GM12878 (cell line): ENCODE data around the gene PRRT1. TPM values are rescaled to one million over a fixed set of nuclear protein-coding genes. Genes with fewer than 3 reads are reported as not detected.

ENCODE experiments used
- ATAC-seq: fragments of 200-7000 bp; cut with Tn5 transposase; 3 replicates; pipeline ENCODE4 v1.9.1; 2020; ENCODE audit warnings: mild to moderate bottlenecking, moderate library complexity
- BruUV-seq: library from RNA; stranded (reverse); fragments of 400-500 nt; replicated peaks from 2 replicates; lab custom pipeline; 2021; lab: Mats Ljungman, UMichigan
- CTCF ChIA-PET: fragments of 300-600 bp; sonication (Branson Sonifier 250); formaldehyde crosslinking; extraction: SDS; loops from one replicate; lab custom pipeline; 2021; ENCODE audit warnings: inconsistent platforms; lab: Yijun Ruan, JAX
- POLR2A ChIA-PET: fragments of 350-600 bp; formaldehyde crosslinking; extraction: SDS; loops from one replicate; lab custom pipeline; 2021; ENCODE audit warnings: inconsistent platforms; lab: Charles Lee
- RAD21 ChIA-PET: fragments of 300-600 bp; sonication (Branson Sonifier 250); formaldehyde crosslinking; loops from one replicate; lab custom pipeline; 2023; ENCODE audit warnings: antibody characterized with exemption; ENCODE audit not compliant: unreplicated experiment; lab: Charles Lee
- SMC1A ChIA-PET: fragments of 300-600 bp; sonication (Branson Sonifier 250); formaldehyde crosslinking; loops from one replicate; lab custom pipeline; 2023; ENCODE audit not compliant: unreplicated experiment, uncharacterized antibody; lab: Charles Lee
- DNase-seq: peaks from one replicate; pipeline ENCODE4 v3.0.0-alpha.2; 2011; ENCODE audit warnings: low read depth, low spot score
- FAIRE-seq: peaks from 3 replicates; lab custom pipeline; 2011; peaks lifted over from hg19 to GRCh38; lab: Jason Lieb, UNC
- H2AFZ ChIP-seq: 2 replicates; pipeline ENCODE4 v1.6.0; 2011; ENCODE audit warnings: low read depth, low read length, control low read depth; ENCODE audit not compliant: control insufficient read depth
- H3K27ac ChIP-seq: 2 replicates; pipeline ENCODE4 v1.5.1; 2011; ENCODE audit warnings: control low read depth; ENCODE audit not compliant: control insufficient read depth, insufficient read depth
- H3K27me3 ChIP-seq, 2 experiments: replicated peaks in 1 of 2; 2 replicates each; pipeline versions ENCODE4 v1.6.0 to v1.6.1; 2011; ENCODE audit warnings: low read length in 1 of 2; ENCODE audit not compliant: control insufficient read depth in 2 of 2, insufficient read depth in 2 of 2
- H3K36me3 ChIP-seq, 2 experiments: 2 replicates each; pipeline ENCODE4 v1.5.1; 2011; ENCODE audit warnings: low read length in 1 of 2; ENCODE audit not compliant: control insufficient read depth in 2 of 2, insufficient read depth in 2 of 2
- H3K4me1 ChIP-seq: 2 replicates; pipeline ENCODE4 v1.6.1; 2011; ENCODE audit warnings: mild to moderate bottlenecking, low read length, moderate library complexity, mixed read lengths; ENCODE audit not compliant: control insufficient read depth, insufficient read depth
- H3K4me2 ChIP-seq: 2 replicates; pipeline ENCODE4 v1.6.0; 2011; ENCODE audit warnings: control low read depth; ENCODE audit not compliant: control insufficient read depth, insufficient read depth
- H3K4me3 ChIP-seq: fragments of 200-600 bp; sonication (generic); 2 replicates; pipeline ENCODE4 v1.5.1; 2016
- H3K79me2 ChIP-seq: 2 replicates; pipeline ENCODE4 v1.6.0; 2011; ENCODE audit warnings: low read length; ENCODE audit not compliant: control insufficient read depth, insufficient read depth
- H3K9ac ChIP-seq: 2 replicates; pipeline ENCODE4 v1.8.0; 2011; ENCODE audit warnings: low read length, control low read depth, mixed read lengths; ENCODE audit not compliant: control insufficient read depth, insufficient read depth
- H3K9me3 ChIP-seq: replicated peaks from 3 replicates; pipeline ENCODE4 v1.5.1; 2011; ENCODE audit warnings: mild to moderate bottlenecking, low read length; ENCODE audit not compliant: control insufficient read depth, insufficient read depth
- H4K20me1 ChIP-seq: 2 replicates; pipeline ENCODE4 v1.6.0; 2011; ENCODE audit not compliant: control insufficient read depth, insufficient read depth
- BRCA1 ChIP-seq: IDR thresholded peaks from 2 replicates; pipeline ENCODE4 v1.6.1; 2011; ENCODE audit warnings: low read depth, low read length, improper control_type of control experiment
- CTCF ChIP-seq, 3 experiments: IDR thresholded peaks in 2 of 3; conservative IDR thresholded peaks in 1 of 3; 2 replicates each; pipeline ENCODE4 v1.5.1; 2011; ENCODE audit warnings: low read depth in 3 of 3, low read length in 3 of 3, mild to moderate bottlenecking in 3 of 3, control low read depth in 2 of 3, moderate library complexity in 2 of 3, inconsistent platforms in 1 of 3, mixed read lengths in 1 of 3; ENCODE audit not compliant: control insufficient read depth in 2 of 3, insufficient read depth in 1 of 3; ENCODE audit errors: extremely low read depth in 1 of 3
- WGBS: methylation state at CpG from one replicate; pipeline ENCODE4 v1.1.6; 2016; ENCODE audit warnings: low lambda C conversion rate; ENCODE audit not compliant: insufficient replicate concordance, insufficient coverage; ENCODE audit errors: missing lambda C conversion rate; 5-methylcytosine and 5-hydroxymethylcytosine counted together
- in situ Hi-C: fragments of 300-500 bp; cut with MboI; formaldehyde crosslinking; loops from 9 replicates; pipeline ENCODE4 v1.14.3; 2018; ENCODE audit warnings: mixed read lengths
- intact Hi-C: fragments of 100-400 bp; cut with micrococcal nuclease; formaldehyde crosslinking; loops from one replicate; pipeline ENCODE4 v1.14.2; 2022; ENCODE audit not compliant: unreplicated experiment
- polyA plus RNA-seq, 11 experiments: library from polyadenylated mRNA; depleted of rRNA in 4 of 11; unstranded in 6 of 11; stranded (reverse) in 5 of 11; fragments of >200 nt; fragmentation: Nextera tagmentation in 4 of 11; fragmentation: Illumina TruSeq in 1 of 11; extraction: Ambion mirVana in 4 of 11; extraction: Trizol in 1 of 11; gene quantifications; 1 replicate in 1 of 11; 2 replicates in 10 of 11; pipeline versions ENCODE4 v1.2.1 to v1.2.3, GENCODE V29; 2011 to 2016; ENCODE audit warnings: inconsistent platforms in 2 of 11, missing spikeins in 2 of 11, low read depth in 1 of 11
- total RNA-seq, 4 experiments: library from RNA; depleted of rRNA in 3 of 4; stranded (reverse); fragments of >200 nt in 3 of 4; fragmentation: Illumina TruSeq in 1 of 4; extraction: Trizol in 1 of 4; gene quantifications; 2 replicates each; pipeline versions ENCODE4 v1.2.1 to v1.2.3, GENCODE V29; 2013 to 2021

PRRT1 gene
- total and polyA plus RNA-seq, 10 of the 15 experiments (the other 5 are each of a cell fraction or from before 2014, with no cell fraction given): 0.04 to 0.15 (median 0.10) TPM; not detected in 6

- Histone ChIP-seq H4K20me1 (no peaks in the 10 kb centered on the region), H3K27me3 (peaks cover 9 to 12% of the 10 kb centered on the region in 2 experiments), H3K27ac (no peak overlapping the region), H3K4me2 (peak overlapping the region; percentile 13; the same call in 1 of the 2 replicates), H3K79me2 (no peaks in the 10 kb centered on the region), H3K4me1 (no peaks in the 10 kb centered on the region), H2AFZ (no peak overlapping the region), H3K9ac (no peak overlapping the region), H3K36me3 (no peaks in the 10 kb centered on the region), H3K9me3 (no peaks in the 10 kb centered on the region; the same call in 2 of the 3 replicates), H3K4me3 (no peak overlapping the region)
- ChIA-PET SMC1A (no interaction called here), RAD21 (no interaction called here), POLR2A (no interaction called here), CTCF (no interaction called here)
- DNase-seq (no peak), ATAC-seq (0 out of 3 replicates have a peak, but pooled peaks have one; percentile 32), FAIRE-seq (no peak)
- 41% methylated on average over 39 of the region's 39 CpGs for WGBS
- no TSS peak for BruUV-seq
- TF ChIP-seq BRCA1: no peak
- 0 out of 6 replicates have a peak, but pooled peaks of 1 of the 3 experiments have one; percentile 10 for TF ChIP-seq CTCF (IDR thresholded peaks at IDR 0.05 in 2 of 3, conservative IDR thresholded peaks at IDR 0.05 in 1 of 3; ENCODE audit: control insufficient read depth in 2 of 3, extremely low read depth in 1 of 3, insufficient read depth in 1 of 3, low read depth in 3 of 3, low read length in 3 of 3)
- in situ Hi-C loops: no loop called here
- intact Hi-C loops: no loop called here
Measured at GRCh38 chr6:32148289-32149091, 3.2 kb downstream of the PRRT1 start.
